Ascending aorta (tissue), 2 donors: ENCODE data around the gene KIRREL1. TPM values are rescaled to one million over a fixed set of nuclear protein-coding genes. Genes with fewer than 3 reads are reported as not detected.

Experiments
- DNase-seq, 2 donors: peaks; one replicate each; pipeline ENCODE4 v3.0.0-alpha.2; 2019; ENCODE audit warnings: low spot score in 2 of 2
- H3K27ac ChIP-seq, 2 donors: fragments of 200-600 bp; sonication (generic); one replicate each; pipeline ENCODE4 v1.5.1; 2016 to 2017; ENCODE audit warnings: mild to moderate bottlenecking in 1 of 2
- H3K27me3 ChIP-seq: fragments of 200-600 bp; sonication (generic); one replicate; pipeline ENCODE4 v1.5.1; 2017
- H3K36me3 ChIP-seq, 2 donors: fragments of 200-600 bp; sonication (generic); one replicate each; pipeline ENCODE4 v1.5.1; 2016
- H3K4me1 ChIP-seq, 2 donors: fragments of 200-600 bp; sonication (generic); one replicate each; pipeline ENCODE4 v1.5.1; 2016 to 2017; ENCODE audit warnings: mild to moderate bottlenecking in 1 of 2
- H3K4me3 ChIP-seq, 2 donors: fragments of 200-600 bp; sonication (generic); one replicate each; pipeline ENCODE4 v1.5.1; 2016 to 2017; ENCODE audit warnings: mild to moderate bottlenecking in 1 of 2
- H3K9me3 ChIP-seq, 2 donors: fragments of 200-600 bp; sonication (generic); one replicate each; pipeline ENCODE4 v1.5.1; 2016
- CTCF ChIP-seq, 3 experiments: fragments of 200-600 bp in 2 of 3; fragments of 450-650 bp in 1 of 3; sonication (generic) in 2 of 3; IDR thresholded peaks; one replicate each; pipeline ENCODE4 v1.5.1; 2016 to 2019; ENCODE audit warnings: antibody characterized with exemption in 3 of 3, mild to moderate bottlenecking in 1 of 3, moderate library complexity in 1 of 3
- intact Hi-C: fragments of 100-400 bp; cut with DNase I; formaldehyde crosslinking; loops from one replicate; pipeline ENCODE4 v1.15.1; 2023
- total RNA-seq: library from RNA; depleted of rRNA; stranded (reverse); fragments of >200 nt; gene quantifications from one replicate; pipeline ENCODE4 v1.1.0, GENCODE V29; 2016

Gene KIRREL1
- total RNA-seq, 1 donor from 2014 or later: 114 TPM

- no peaks in the 10 kb centered on the region for H3K27me3 ChIP-seq
- H3K27ac ChIP-seq: no peak overlapping the region
- H3K9me3 ChIP-seq: no peaks in the 10 kb centered on the region
- no peak for DNase-seq
- no peaks in the 10 kb centered on the region for H3K36me3 ChIP-seq
- intact Hi-C loops: loop anchor here (10.0 kb wide), 1 partner anchor 1104 kb away; no protein-coding TSS in a partner anchor
- no peaks in the 10 kb centered on the region for H3K4me1 ChIP-seq
- no peak for TF ChIP-seq CTCF (IDR thresholded peaks at IDR 0.05)
- H3K4me3 ChIP-seq: no peak overlapping the region
These were observed 32.7 kb upstream of the KIRREL1 start for GRCh38 chr1:157960773-157961172.

- no peak overlapping the region for H3K4me3 ChIP-seq
- DNase-seq: no peak
- intact Hi-C loops: loop anchor here (10.0 kb wide), 1 partner anchor 1103 kb away; no protein-coding TSS in a partner anchor
- TF ChIP-seq CTCF (IDR thresholded peaks at IDR 0.05): no peak
- no peaks in the 10 kb centered on the region for H3K27me3 ChIP-seq
- H3K36me3 ChIP-seq: no peaks in the 10 kb centered on the region
- H3K4me1 ChIP-seq: no peaks in the 10 kb centered on the region
- H3K27ac ChIP-seq: no peak overlapping the region
- H3K9me3 ChIP-seq: no peaks in the 10 kb centered on the region
These were observed 31.4 kb upstream of the KIRREL1 start for GRCh38 chr1:157961805-157962762.

- peaks cover 4% of the 10 kb centered on the region in 2 donors for H3K4me1 ChIP-seq
- peak in 1 of 2 donors; percentile 79 for DNase-seq
- no peaks in the 10 kb centered on the region for H3K27me3 ChIP-seq
- H3K9me3 ChIP-seq: no peaks in the 10 kb centered on the region
- no peak overlapping the region for H3K4me3 ChIP-seq
- peak; percentile 87 to 95 (median 93) for TF ChIP-seq CTCF (IDR thresholded peaks at IDR 0.05)
- H3K36me3 ChIP-seq: no peaks in the 10 kb centered on the region
- intact Hi-C loops: loop anchor here (1.0 to 10.0 kb wide), 2 partner anchors 162 to 1101 kb away; no protein-coding TSS in a partner anchor
- H3K27ac ChIP-seq: no peak overlapping the region
These were observed 29.7 kb upstream of the KIRREL1 start for GRCh38 chr1:157963713-157964112.

GRCh38 chr1:157965584-157965983 is 27.9 kb upstream of the KIRREL1 start:
- Histone ChIP-seq H3K36me3 (no peaks in the 10 kb centered on the region), H3K4me1 (peaks cover 11 to 12% of the 10 kb centered on the region in 2 donors), H3K27ac (no peak overlapping the region), H3K27me3 (no peaks in the 10 kb centered on the region), H3K4me3 (no peak overlapping the region), H3K9me3 (no peaks in the 10 kb centered on the region)
- TF ChIP-seq CTCF (IDR thresholded peaks at IDR 0.05): no peak
- intact Hi-C loops: loop anchor here (5.0 to 10.0 kb wide), 2 partner anchors 1037 to 1099 kb away; a partner anchor contains a TSS
- no peak for DNase-seq

- no peak overlapping the region for H3K4me3 ChIP-seq
- H3K9me3 ChIP-seq: no peaks in the 10 kb centered on the region
- peaks cover 11 to 12% of the 10 kb centered on the region in 2 donors for H3K4me1 ChIP-seq
- intact Hi-C loops: loop anchor here (5.0 to 10.0 kb wide), 2 partner anchors 1036 to 1099 kb away; a partner anchor contains a TSS
- TF ChIP-seq CTCF (IDR thresholded peaks at IDR 0.05): no peak
- no peak overlapping the region for H3K27ac ChIP-seq
- no peaks in the 10 kb centered on the region for H3K27me3 ChIP-seq
- no peaks in the 10 kb centered on the region for H3K36me3 ChIP-seq
- DNase-seq: no peak
These were observed 27.4 kb upstream of the KIRREL1 start for GRCh38 chr1:157966031-157966537.
